HepG2 (cell line): ENCODE results near the gene MST1. TPM values are rescaled to one million over a fixed set of nuclear protein-coding genes. Genes with fewer than 3 reads are reported as not detected.

Experiments
- DNMT1 ChIP-seq: sonication (generic); formaldehyde crosslinking; IDR thresholded peaks from 2 replicates; pipeline ENCODE4 v1.5.1; 2020; ENCODE audit warnings: mild to moderate bottlenecking, missing genetic modification reagents
- FLYWCH1 ChIP-seq: sonication (generic); formaldehyde crosslinking; IDR thresholded peaks from 2 replicates; pipeline ENCODE4 v1.8.1; 2023; ENCODE audit warnings: mild to moderate bottlenecking, missing genetic modification reagents
- FOXP4 ChIP-seq: sonication (generic); formaldehyde crosslinking; IDR thresholded peaks from 2 replicates; pipeline ENCODE4 v1.4.0; 2020; ENCODE audit warnings: missing genetic modification reagents
- KLF6 ChIP-seq: IDR thresholded peaks from 2 replicates; pipeline ENCODE4 v1.8.0; 2016; ENCODE audit warnings: missing biosample characterization, missing genetic modification reagents
- KMT2A ChIP-seq: sonication (generic); formaldehyde crosslinking; IDR thresholded peaks from 2 replicates; pipeline ENCODE4 v1.4.0; 2020; ENCODE audit warnings: missing genetic modification reagents
- MATR3 ChIP-seq: sonication (generic); formaldehyde crosslinking; IDR thresholded peaks from 2 replicates; pipeline ENCODE4 v1.4.0; 2020; ENCODE audit warnings: missing genetic modification reagents
- MBNL3 ChIP-seq: fragments of 250-450 bp; sonication (Bioruptor Pico); conservative IDR thresholded peaks from 2 replicates; pipeline ENCODE4 v1.8.0; 2022; ENCODE audit warnings: mild to moderate bottlenecking, inconsistent platforms
- SOX5 ChIP-seq: IDR thresholded peaks from 2 replicates; pipeline ENCODE4 v1.6.1; 2016; ENCODE audit warnings: borderline replicate concordance
- ZBTB25 ChIP-seq: IDR thresholded peaks from 2 replicates; pipeline ENCODE4 v1.6.1; 2018; ENCODE audit warnings: missing genetic modification reagents
- ZBTB46 ChIP-seq: sonication (generic); formaldehyde crosslinking; IDR thresholded peaks from 2 replicates; pipeline ENCODE4 v1.4.0; 2020; ENCODE audit warnings: mild to moderate bottlenecking, missing genetic modification reagents, borderline replicate concordance
- ZFY ChIP-seq: sonication (generic); formaldehyde crosslinking; IDR thresholded peaks from 2 replicates; pipeline ENCODE4 v1.4.0; 2020; ENCODE audit warnings: missing genetic modification reagents
- ZHX1 ChIP-seq: sonication (generic); formaldehyde crosslinking; IDR thresholded peaks from 2 replicates; pipeline ENCODE4 v1.8.1; 2022; ENCODE audit warnings: low read depth, mild to moderate bottlenecking, missing genetic modification reagents
- ZKSCAN5 ChIP-seq: sonication (generic); formaldehyde crosslinking; IDR thresholded peaks from 2 replicates; pipeline ENCODE4 v1.5.1; 2020; ENCODE audit warnings: mild to moderate bottlenecking, missing genetic modification reagents
- ZNF333 ChIP-seq: sonication (generic); formaldehyde crosslinking; IDR thresholded peaks from 2 replicates; pipeline ENCODE4 v1.4.0; 2020; ENCODE audit warnings: mild to moderate bottlenecking, missing genetic modification reagents, borderline replicate concordance
- ZNF367 ChIP-seq: sonication (generic); formaldehyde crosslinking; IDR thresholded peaks from 2 replicates; pipeline ENCODE4 v1.4.0; 2020; ENCODE audit warnings: missing genetic modification reagents, borderline replicate concordance
- ZNF44 ChIP-seq: sonication (generic); formaldehyde crosslinking; IDR thresholded peaks from 2 replicates; pipeline ENCODE4 v1.5.1; 2020; ENCODE audit warnings: mild to moderate bottlenecking, missing genetic modification reagents
- ZNF589 ChIP-seq: sonication (generic); formaldehyde crosslinking; conservative IDR thresholded peaks from 2 replicates; pipeline ENCODE4 v1.8.0; 2022; ENCODE audit warnings: mild to moderate bottlenecking, moderate library complexity, missing genetic modification reagents
- polyA plus RNA-seq, 8 experiments: library from polyadenylated mRNA; depleted of rRNA in 3 of 8; stranded (reverse) in 7 of 8; unstranded in 1 of 8; fragments of >200 nt; fragmentation: Illumina TruSeq in 4 of 8; extraction: Trizol in 4 of 8; gene quantifications; 2 replicates each; pipeline versions ENCODE4 v1.2.1 to v1.2.3, GENCODE V29; 2011 to 2016; ENCODE audit warnings: low read depth in 4 of 8, missing spikeins in 1 of 8, mixed read lengths in 1 of 8; ENCODE audit not compliant: insufficient read depth in 1 of 8
- total RNA-seq, 5 experiments: library from RNA; depleted of rRNA; stranded (reverse); fragments of >200 nt; fragmentation: Illumina TruSeq; extraction: Trizol; gene quantifications; 2 replicates each; pipeline ENCODE4 v1.2.3, GENCODE V29; 2016; ENCODE audit warnings: low read depth in 1 of 5
- TF ChIP-seq, protein P1 (sequence below): sonication (generic); formaldehyde crosslinking; IDR thresholded peaks from 2 replicates; pipeline ENCODE4 v1.5.1; 2020; ENCODE audit warnings: missing genetic modification reagents, mild to moderate bottlenecking, borderline replicate concordance
- TF ChIP-seq, protein P2 (sequence below): sonication (generic); formaldehyde crosslinking; IDR thresholded peaks from 2 replicates; pipeline ENCODE4 v1.8.0; 2022; ENCODE audit warnings: mild to moderate bottlenecking, missing genetic modification reagents

Gene MST1
- total and polyA plus RNA-seq, 2 of the 13 experiments (the other 11 are each of a cell fraction or from before 2014, with no cell fraction given): 189 to 452 TPM

DNA sequence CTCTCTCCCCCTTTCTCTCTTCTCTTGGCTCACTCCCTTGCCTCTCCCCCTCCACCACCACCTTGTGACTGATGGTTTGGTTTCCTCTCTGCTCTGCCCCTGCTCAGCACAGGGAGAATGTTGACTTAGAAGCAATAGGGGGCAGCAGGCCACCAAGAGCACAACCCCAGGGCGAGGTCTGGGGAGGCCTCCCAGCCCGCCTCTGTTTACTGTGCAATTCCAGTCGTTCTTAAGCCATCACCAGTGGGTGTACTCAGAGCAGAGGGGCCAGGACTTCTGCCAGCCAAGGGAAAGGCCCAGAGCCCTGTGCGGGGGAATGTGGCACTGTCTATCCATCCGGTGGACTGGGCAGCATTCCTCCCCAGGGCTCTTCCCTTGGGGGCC lies 20.9 kb downstream of the MST1 start (continued):
- TF ChIP-seq, protein P1, sequence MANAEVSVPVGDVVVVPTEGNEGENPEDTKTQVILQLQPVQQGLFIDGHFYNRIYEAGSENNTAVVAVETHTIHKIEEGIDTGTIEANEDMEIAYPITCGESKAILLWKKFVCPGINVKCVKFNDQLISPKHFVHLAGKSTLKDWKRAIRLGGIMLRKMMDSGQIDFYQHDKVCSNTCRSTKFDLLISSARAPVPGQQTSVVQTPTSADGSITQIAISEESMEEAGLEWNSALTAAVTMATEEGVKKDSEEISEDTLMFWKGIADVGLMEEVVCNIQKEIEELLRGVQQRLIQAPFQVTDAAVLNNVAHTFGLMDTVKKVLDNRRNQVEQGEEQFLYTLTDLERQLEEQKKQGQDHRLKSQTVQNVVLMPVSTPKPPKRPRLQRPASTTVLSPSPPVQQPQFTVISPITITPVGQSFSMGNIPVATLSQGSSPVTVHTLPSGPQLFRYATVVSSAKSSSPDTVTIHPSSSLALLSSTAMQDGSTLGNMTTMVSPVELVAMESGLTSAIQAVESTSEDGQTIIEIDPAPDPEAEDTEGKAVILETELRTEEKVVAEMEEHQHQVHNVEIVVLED (CRISPR knock-in tag): no peak
- peak; percentile 64 for TF ChIP-seq ZFY (CRISPR knock-in tag)
- peak; percentile 76 for TF ChIP-seq SOX5 (CRISPR knock-in tag)
- TF ChIP-seq FLYWCH1: no peak
- peak; percentile 83; the same call in 1 of the 2 replicates for TF ChIP-seq ZBTB25 (CRISPR knock-in tag)
- peak; percentile 83 for TF ChIP-seq FOXP4 (CRISPR knock-in tag)
- TF ChIP-seq, protein P2, sequence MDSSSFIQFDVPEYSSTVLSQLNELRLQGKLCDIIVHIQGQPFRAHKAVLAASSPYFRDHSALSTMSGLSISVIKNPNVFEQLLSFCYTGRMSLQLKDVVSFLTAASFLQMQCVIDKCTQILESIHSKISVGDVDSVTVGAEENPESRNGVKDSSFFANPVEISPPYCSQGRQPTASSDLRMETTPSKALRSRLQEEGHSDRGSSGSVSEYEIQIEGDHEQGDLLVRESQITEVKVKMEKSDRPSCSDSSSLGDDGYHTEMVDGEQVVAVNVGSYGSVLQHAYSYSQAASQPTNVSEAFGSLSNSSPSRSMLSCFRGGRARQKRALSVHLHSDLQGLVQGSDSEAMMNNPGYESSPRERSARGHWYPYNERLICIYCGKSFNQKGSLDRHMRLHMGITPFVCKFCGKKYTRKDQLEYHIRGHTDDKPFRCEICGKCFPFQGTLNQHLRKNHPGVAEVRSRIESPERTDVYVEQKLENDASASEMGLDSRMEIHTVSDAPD: 0 out of 2 replicates have a peak, but pooled peaks have one; percentile 54
- TF ChIP-seq ZHX1 (CRISPR knock-in tag): no peak
- TF ChIP-seq KMT2A (CRISPR knock-in tag): no peak
- TF ChIP-seq ZNF44 (CRISPR knock-in tag): no peak
- no peak for TF ChIP-seq MBNL3 (CRISPR knock-in tag)
- TF ChIP-seq ZNF367 (CRISPR knock-in tag): no peak
- TF ChIP-seq MATR3 (CRISPR knock-in tag): no peak
- no peak for TF ChIP-seq ZBTB46
- TF ChIP-seq DNMT1 (CRISPR knock-in tag): no peak
- no peak for TF ChIP-seq ZNF333 (CRISPR knock-in tag)
- no peak for TF ChIP-seq ZKSCAN5 (CRISPR knock-in tag)
- no peak for TF ChIP-seq ZNF589
- TF ChIP-seq KLF6 (CRISPR knock-in tag): peak; percentile 74; the same call in 1 of the 2 replicates
